ENCODE data around the gene PPFIA1.

GRCh38 chr11:70255477-70256116, 14.9 kb upstream of the PPFIA1 start:
- no peak for TF ChIP-seq CTCF (conservative IDR thresholded peaks at IDR 0.05; ENCODE audit: low read length)
- no peak for TF ChIP-seq EZH2phosphoT487 (IDR thresholded peaks at IDR 0.05; ENCODE audit: borderline replicate concordance, low read depth, low read length)
